NOMO-1 (cell line): Measurements from ENCODE around the gene TMEM51.

Experiments used
- DNase-seq, 2 experiments: peaks; one replicate each; lab custom pipeline; 2025; ENCODE audit not compliant: unreplicated experiment in 2 of 2; lab: John Stamatoyannopoulos, UW

TMEM51 gene

GRCh38 chr1:15262706-15263105 is 109.2 kb downstream of the TMEM51 start:
- DNase-seq = no peak

GRCh38 chr1:15264769-15265168 is 111.2 kb downstream of the TMEM51 start:
- no peak for DNase-seq
